WTC11 (cell line): ENCODE data around the gene C15orf39. TPM values are rescaled to one million over a fixed set of nuclear protein-coding genes. Genes with fewer than 3 reads are reported as not detected.

Source experiments
- ATF1 ChIP-seq: sonication (generic); formaldehyde crosslinking; IDR thresholded peaks from 2 replicates; pipeline ENCODE4 v1.8.1; 2023; ENCODE audit warnings: mild to moderate bottlenecking, moderate library complexity, missing genetic modification reagents
- ATF2 ChIP-seq: sonication (generic); formaldehyde crosslinking; IDR thresholded peaks from 2 replicates; pipeline ENCODE4 v1.8.1; 2022; ENCODE audit warnings: low read depth, missing genetic modification reagents, borderline replicate concordance
- ATF3 ChIP-seq: sonication (generic); formaldehyde crosslinking; conservative IDR thresholded peaks from 2 replicates; pipeline ENCODE4 v1.8.1; 2022; ENCODE audit warnings: mild to moderate bottlenecking, missing genetic modification reagents
- CREB1 ChIP-seq: sonication (generic); formaldehyde crosslinking; IDR thresholded peaks from 2 replicates; pipeline ENCODE4 v1.8.0; 2023; ENCODE audit warnings: mild to moderate bottlenecking, missing genetic modification reagents
- CREM ChIP-seq: sonication (generic); formaldehyde crosslinking; IDR thresholded peaks from 2 replicates; pipeline ENCODE4 v1.8.1; 2022; ENCODE audit warnings: mild to moderate bottlenecking, missing genetic modification reagents, moderate library complexity
- E2F4 ChIP-seq: sonication (generic); formaldehyde crosslinking; IDR thresholded peaks from 2 replicates; pipeline ENCODE4 v1.8.1; 2022; ENCODE audit warnings: low read depth, mild to moderate bottlenecking, moderate library complexity, missing genetic modification reagents, borderline replicate concordance
- ESRRA ChIP-seq: sonication (generic); formaldehyde crosslinking; IDR thresholded peaks from 2 replicates; pipeline ENCODE4 v1.8.1; 2022; ENCODE audit warnings: mild to moderate bottlenecking, missing genetic modification reagents, borderline replicate concordance
- FOXJ3 ChIP-seq: sonication (generic); formaldehyde crosslinking; IDR thresholded peaks from 2 replicates; pipeline ENCODE4 v1.9.0; 2021; ENCODE audit warnings: missing genetic modification reagents, mild to moderate bottlenecking, borderline replicate concordance
- FOXK1 ChIP-seq: sonication (generic); formaldehyde crosslinking; IDR thresholded peaks from 2 replicates; pipeline ENCODE4 v1.8.0; 2022; ENCODE audit warnings: mild to moderate bottlenecking, moderate library complexity, missing genetic modification reagents
- FOXP1 ChIP-seq: sonication (generic); formaldehyde crosslinking; IDR thresholded peaks from 2 replicates; pipeline ENCODE4 v1.8.0; 2022; ENCODE audit warnings: missing genetic modification reagents, mild to moderate bottlenecking, moderate library complexity, borderline replicate concordance
- FOXP4 ChIP-seq: sonication (generic); formaldehyde crosslinking; IDR thresholded peaks from 2 replicates; pipeline ENCODE4 v1.8.0; 2022; ENCODE audit warnings: mild to moderate bottlenecking, missing genetic modification reagents
- HMGA2 ChIP-seq: fragments of 250-450 bp; sonication (Bioruptor Pico); IDR thresholded peaks from 2 replicates; pipeline ENCODE4 v1.4.0; 2021; ENCODE audit warnings: mild to moderate bottlenecking, moderate library complexity
- MYBL2 ChIP-seq: sonication (generic); formaldehyde crosslinking; IDR thresholded peaks from 2 replicates; pipeline ENCODE4 v1.8.1; 2023; ENCODE audit warnings: mild to moderate bottlenecking, moderate library complexity, missing genetic modification reagents
- NFE2L1 ChIP-seq: sonication (generic); formaldehyde crosslinking; IDR thresholded peaks from 2 replicates; pipeline ENCODE4 v1.8.1; 2023; ENCODE audit warnings: missing genetic modification reagents
- NFYB ChIP-seq: sonication (generic); formaldehyde crosslinking; conservative IDR thresholded peaks from 2 replicates; pipeline ENCODE4 v1.8.0; 2022; ENCODE audit warnings: low read depth, missing genetic modification reagents
- NR1H2 ChIP-seq: sonication (generic); formaldehyde crosslinking; IDR thresholded peaks from 2 replicates; pipeline ENCODE4 v1.9.0; 2021; ENCODE audit warnings: mild to moderate bottlenecking, moderate library complexity, missing genetic modification reagents
- PREB ChIP-seq: sonication (generic); formaldehyde crosslinking; IDR thresholded peaks from 2 replicates; pipeline ENCODE4 v1.8.1; 2022; ENCODE audit warnings: mild to moderate bottlenecking, missing genetic modification reagents, moderate library complexity, borderline replicate concordance
- RELA ChIP-seq: sonication (generic); formaldehyde crosslinking; IDR thresholded peaks from 2 replicates; pipeline ENCODE4 v1.8.1; 2022; ENCODE audit warnings: missing genetic modification reagents, mild to moderate bottlenecking, borderline replicate concordance
- RORB ChIP-seq: fragments of 250-450 bp; sonication (Bioruptor Pico); IDR thresholded peaks from 2 replicates; pipeline ENCODE4 v1.9.0; 2021; ENCODE audit warnings: mild to moderate bottlenecking
- SMAD3 ChIP-seq: sonication (generic); formaldehyde crosslinking; IDR thresholded peaks from 2 replicates; pipeline ENCODE4 v1.8.0; 2022; ENCODE audit warnings: missing genetic modification reagents, mild to moderate bottlenecking, borderline replicate concordance
- SOX15 ChIP-seq: fragments of 250-450 bp; sonication (Bioruptor Pico); IDR thresholded peaks from 2 replicates; pipeline ENCODE4 v1.9.0; 2021; ENCODE audit warnings: mild to moderate bottlenecking
- SP1 ChIP-seq: sonication (generic); formaldehyde crosslinking; conservative IDR thresholded peaks from 2 replicates; pipeline ENCODE4 v1.8.1; 2022; ENCODE audit warnings: missing genetic modification reagents
- TEAD1 ChIP-seq: sonication (generic); formaldehyde crosslinking; IDR thresholded peaks from 2 replicates; pipeline ENCODE4 v1.8.0; 2022; ENCODE audit warnings: mild to moderate bottlenecking, missing genetic modification reagents
- TEAD4 ChIP-seq: sonication (generic); formaldehyde crosslinking; IDR thresholded peaks from 2 replicates; pipeline ENCODE4 v1.8.0; 2022; ENCODE audit warnings: mild to moderate bottlenecking, missing genetic modification reagents
- ZNF232 ChIP-seq: sonication (generic); formaldehyde crosslinking; IDR thresholded peaks from 2 replicates; pipeline ENCODE4 v1.8.0; 2022; ENCODE audit warnings: mild to moderate bottlenecking, missing genetic modification reagents
- ZNF317 ChIP-seq: sonication (generic); formaldehyde crosslinking; IDR thresholded peaks from 2 replicates; pipeline ENCODE4 v1.8.1; 2023; ENCODE audit warnings: low read depth, mild to moderate bottlenecking, moderate library complexity, missing genetic modification reagents, borderline replicate concordance
- ZNF396 ChIP-seq: fragments of 250-450 bp; sonication (Bioruptor Pico); IDR thresholded peaks from 2 replicates; pipeline ENCODE4 v1.8.0; 2021; ENCODE audit warnings: mild to moderate bottlenecking, moderate library complexity, borderline replicate concordance
- ZNF416 ChIP-seq: fragments of 250-450 bp; sonication (Bioruptor Pico); IDR thresholded peaks from 2 replicates; pipeline ENCODE4 v1.9.0; 2021; ENCODE audit warnings: mild to moderate bottlenecking, inconsistent platforms
- ZNF532 ChIP-seq: fragments of 250-450 bp; sonication (Bioruptor Pico); IDR thresholded peaks from 2 replicates; pipeline ENCODE4 v1.9.0; 2021; ENCODE audit warnings: mild to moderate bottlenecking, borderline replicate concordance
- total RNA-seq: library from RNA; stranded (reverse); gene quantifications from 3 replicates; pipeline ENCODE4 v1.2.3, GENCODE V29; 2021

Gene C15orf39
- total RNA-seq, 1 experiment from 2014 or later, result 52.8 TPM

- no peak for TF ChIP-seq ATF2 (CRISPR knock-in tag)
- no peak for TF ChIP-seq FOXP1 (CRISPR knock-in tag)
- no peak for TF ChIP-seq E2F4 (CRISPR knock-in tag)
- TF ChIP-seq FOXJ3 (CRISPR knock-in tag), result no peak
- TF ChIP-seq NFE2L1 (CRISPR knock-in tag), result no peak
- no peak for TF ChIP-seq ZNF416 (CRISPR knock-in tag)
- TF ChIP-seq NR1H2, result no peak
- no peak for TF ChIP-seq HMGA2
- no peak for TF ChIP-seq CREB1
- TF ChIP-seq NFYB (CRISPR knock-in tag), result no peak
- TF ChIP-seq CREM (CRISPR knock-in tag), result no peak
- no peak for TF ChIP-seq MYBL2
- TF ChIP-seq ATF1, result no peak
- TF ChIP-seq SOX15 (CRISPR knock-in tag), result no peak
- no peak for TF ChIP-seq RELA
- TF ChIP-seq TEAD4 (CRISPR knock-in tag), result no peak
- peak; percentile 28; the same call in 1 of the 2 replicates for TF ChIP-seq FOXP4 (CRISPR knock-in tag)
- TF ChIP-seq ZNF232 (CRISPR knock-in tag), result peak; percentile 43; the same call in 1 of the 2 replicates
- no peak for TF ChIP-seq ATF3 (CRISPR knock-in tag)
- no peak for TF ChIP-seq RORB
- no peak; the same call in 1 of the 2 replicates for TF ChIP-seq SMAD3 (CRISPR knock-in tag)
- TF ChIP-seq ZNF317, result no peak
- TF ChIP-seq SP1 (CRISPR knock-in tag), result peak; percentile 76
- no peak for TF ChIP-seq PREB (CRISPR knock-in tag)
- TF ChIP-seq ESRRA (CRISPR knock-in tag), result no peak
- TF ChIP-seq ZNF532 (CRISPR knock-in tag), result no peak
- no peak for TF ChIP-seq FOXK1 (CRISPR knock-in tag)
- peak; percentile 74; the same call in 1 of the 2 replicates for TF ChIP-seq TEAD1 (CRISPR knock-in tag)
- TF ChIP-seq ZNF396 (CRISPR knock-in tag), result no peak
Measured at GRCh38 chr15:75204340-75205063, 2.8 kb downstream of the C15orf39 start (continued).
